Dedifferentiated amniotic fluid mesenchymal stem cell (primary cell): ENCODE data around the gene LRCH1.

Source experiments
- DNase-seq: peaks from one replicate; pipeline ENCODE4 v3.0.0-alpha.2; 2016; ENCODE audit errors: extremely low spot score

LRCH1 gene

DNA sequence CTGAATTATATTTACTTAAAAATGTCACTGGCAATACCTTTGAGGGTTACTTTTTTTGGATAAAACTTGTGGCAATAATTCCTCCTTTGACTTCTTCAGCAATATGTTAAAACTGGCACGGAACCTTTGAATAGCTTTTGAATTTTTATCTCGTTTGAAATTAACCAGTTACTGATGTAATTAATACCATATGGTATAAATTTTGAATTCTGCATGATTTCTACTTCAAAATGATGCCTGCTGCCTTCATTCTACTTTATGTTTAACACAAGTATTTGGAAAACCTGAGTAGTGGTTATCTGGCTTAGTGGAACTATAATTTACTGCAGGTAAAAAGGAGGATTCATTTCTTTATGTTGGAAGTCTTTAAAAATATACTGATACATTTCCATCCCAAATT lies 85.3 kb downstream of the LRCH1 start:
- DNase-seq, result no peak

DNA sequence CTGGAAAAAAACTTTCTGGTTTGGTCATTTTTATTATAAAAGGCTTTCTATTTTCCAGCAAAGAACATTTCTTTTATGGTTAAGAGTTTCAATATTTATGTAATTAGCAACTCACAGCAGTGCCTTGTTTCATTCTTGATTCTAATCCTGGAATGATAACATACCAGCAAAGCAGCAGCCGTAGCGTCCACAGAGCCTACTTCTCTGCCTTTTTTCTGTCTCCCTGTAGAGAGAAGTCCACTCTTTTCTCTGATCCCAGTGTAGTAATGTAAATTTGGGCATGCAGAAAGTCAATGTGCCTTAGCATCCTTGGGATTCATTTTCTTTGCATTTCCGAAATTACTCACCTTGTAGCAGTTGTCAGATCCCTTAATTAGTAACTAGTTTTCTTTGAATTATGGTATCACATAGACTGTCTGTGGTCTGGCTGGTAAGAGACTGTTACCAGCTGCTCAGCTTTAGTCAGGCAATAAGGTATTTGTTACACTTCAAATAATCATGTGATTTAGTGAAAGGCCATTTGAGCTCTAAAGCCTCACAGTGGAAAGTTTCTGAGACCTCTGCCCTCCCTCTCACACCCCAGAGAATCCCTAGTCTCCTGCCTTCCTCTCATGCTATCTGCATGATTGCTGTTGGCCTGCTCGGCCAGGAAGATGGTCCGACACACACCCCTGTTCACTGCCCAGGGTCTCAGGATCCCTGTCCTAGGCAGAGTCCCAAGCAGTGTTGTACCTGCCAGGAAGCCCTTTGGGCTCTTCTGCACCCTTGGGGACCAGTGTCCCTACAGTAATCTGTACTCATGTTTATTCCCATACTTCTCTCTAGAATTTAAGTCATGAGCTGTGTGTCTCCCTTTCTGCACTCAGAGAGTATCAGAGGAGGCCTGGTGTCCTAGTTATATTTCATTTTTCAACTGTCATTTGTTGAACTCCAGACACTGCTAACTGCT lies 86.3 kb downstream of the LRCH1 start:
- DNase-seq, result no peak

DNA sequence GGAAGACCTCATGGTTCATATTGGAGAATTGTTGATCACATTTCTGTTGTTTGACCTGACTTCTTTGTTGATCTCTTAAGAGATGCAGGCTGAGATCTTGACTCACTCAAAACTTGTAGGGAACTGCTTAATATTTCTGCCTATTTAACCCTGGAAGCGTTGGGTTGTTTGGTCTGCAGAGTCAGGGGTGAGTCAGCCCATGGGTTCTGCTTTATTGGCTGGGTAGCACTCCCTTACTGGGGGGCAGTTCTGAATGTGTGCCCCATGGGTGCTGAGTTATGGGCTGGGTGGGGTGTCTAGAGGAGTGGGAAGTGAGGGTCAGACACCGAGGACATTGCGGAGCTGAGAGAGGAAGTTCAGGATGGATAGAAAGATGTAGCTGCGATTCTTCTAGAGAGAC lies 87.9 kb downstream of the LRCH1 start:
- DNase-seq, result no peak

- peak; percentile 31 for DNase-seq
Measured at GRCh38 chr13:46641274-46642081, 88.5 kb downstream of the LRCH1 start.

DNA sequence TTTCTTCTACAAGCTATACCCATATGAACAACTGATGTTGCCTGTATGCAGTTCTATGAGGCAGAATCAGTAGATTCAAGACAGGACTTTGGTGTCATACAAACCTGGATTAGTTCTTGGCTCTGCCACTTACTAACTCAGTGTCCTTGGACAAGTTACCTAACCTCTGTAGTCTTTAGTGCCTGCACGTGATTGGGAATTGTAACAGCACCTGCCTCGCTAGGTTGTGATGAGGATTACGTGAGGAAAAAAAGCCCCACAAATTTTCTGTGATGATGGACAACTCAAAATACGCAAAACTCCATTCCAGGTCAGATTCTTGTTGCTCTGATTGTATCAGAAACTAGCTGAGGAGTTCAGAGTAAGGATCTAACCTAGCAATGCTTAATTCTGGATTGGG lies 89.3 kb downstream of the LRCH1 start:
- no peak for DNase-seq

GRCh38 chr13:46643165-46643777 lies 90.3 kb downstream of the LRCH1 start:
- DNase-seq, result no peak

GRCh38 chr13:46644816-46645215 lies 91.8 kb downstream of the LRCH1 start:
- no peak for DNase-seq

- DNase-seq, result no peak
Measured at GRCh38 chr13:46647512-46648065, 94.6 kb downstream of the LRCH1 start.

GRCh38 chr13:46648166-46648607 lies 95.2 kb downstream of the LRCH1 start:
- no peak for DNase-seq

GRCh38 chr13:46649816-46650215 lies 96.8 kb downstream of the LRCH1 start:
- no peak for DNase-seq

GRCh38 chr13:46654951-46655350 lies 102.0 kb downstream of the LRCH1 start:
- no peak for DNase-seq

GRCh38 chr13:46655377-46656180 lies 102.6 kb downstream of the LRCH1 start:
- DNase-seq, result no peak

- DNase-seq, result no peak
Measured at GRCh38 chr13:46656786-46657185, 103.8 kb downstream of the LRCH1 start.

DNA sequence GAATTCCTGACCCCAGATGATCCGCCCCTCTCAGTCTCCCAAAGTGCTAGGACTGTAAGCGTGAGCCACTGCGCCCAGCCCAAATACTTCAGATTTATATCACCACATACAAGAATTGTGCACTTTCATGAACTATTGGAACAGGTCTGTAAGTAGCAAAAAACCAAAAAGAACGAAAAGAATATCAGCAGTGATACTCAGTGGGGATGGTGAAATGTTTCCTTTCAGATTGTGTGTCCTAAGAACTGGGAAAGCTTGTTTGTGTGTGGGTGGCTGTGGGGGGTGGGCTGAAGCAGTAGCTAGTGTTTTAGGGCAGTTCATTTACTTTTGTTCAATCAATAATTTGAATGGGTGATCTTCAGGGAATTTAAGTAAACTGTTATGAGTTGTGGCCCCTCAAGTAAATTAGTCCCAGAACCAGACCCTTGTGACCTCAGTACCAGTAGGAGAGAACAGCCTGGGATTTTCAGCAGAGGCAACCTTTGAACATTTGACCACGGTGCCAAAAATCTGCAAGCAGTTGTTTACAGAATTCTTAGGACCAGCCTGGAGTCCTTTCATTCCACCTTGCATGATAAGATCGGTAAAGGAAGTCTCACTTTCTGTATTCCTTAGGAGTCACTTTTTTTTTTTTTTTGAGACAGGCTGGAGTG lies 106.6 kb downstream of the LRCH1 start:
- no peak for DNase-seq

DNA sequence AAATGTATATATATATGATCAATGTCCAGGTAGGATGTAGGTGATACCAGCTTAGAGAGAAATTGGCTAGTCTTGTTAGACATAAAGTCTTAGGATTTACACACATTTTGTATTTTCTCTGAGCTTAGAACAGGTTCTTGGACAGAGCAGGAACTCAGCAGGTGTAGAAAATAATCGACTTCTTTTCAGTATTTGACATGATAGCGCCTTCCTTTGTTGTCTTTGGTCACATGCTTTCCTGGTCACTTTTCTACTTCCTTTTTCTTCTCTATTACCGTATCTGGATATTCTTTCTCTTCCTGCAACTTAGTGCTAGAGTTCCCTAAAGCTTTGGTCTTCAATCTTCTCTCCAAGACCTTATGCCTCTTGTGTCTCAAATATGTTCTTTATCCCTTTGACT lies 107.4 kb downstream of the LRCH1 start:
- DNase-seq, result no peak

DNA sequence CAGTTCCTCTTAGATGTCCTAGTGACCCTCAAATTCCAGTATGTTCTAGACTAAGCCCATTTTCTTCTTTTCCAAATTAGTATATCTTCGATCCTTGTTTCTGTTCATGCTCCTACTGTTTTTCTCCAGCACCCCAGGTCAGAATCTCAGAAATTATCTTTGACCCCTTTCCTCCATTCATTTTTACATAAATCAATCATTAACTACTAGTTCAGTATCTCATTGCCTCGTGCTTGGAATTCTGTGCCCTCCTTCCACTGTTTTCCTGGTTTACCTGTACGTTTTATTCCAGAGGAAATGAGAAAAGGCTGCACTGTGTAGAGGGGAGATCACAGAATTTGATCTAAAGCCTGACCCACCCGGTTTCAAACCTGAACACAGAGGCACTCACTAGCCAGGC lies 107.9 kb downstream of the LRCH1 start:
- DNase-seq, result no peak

DNA sequence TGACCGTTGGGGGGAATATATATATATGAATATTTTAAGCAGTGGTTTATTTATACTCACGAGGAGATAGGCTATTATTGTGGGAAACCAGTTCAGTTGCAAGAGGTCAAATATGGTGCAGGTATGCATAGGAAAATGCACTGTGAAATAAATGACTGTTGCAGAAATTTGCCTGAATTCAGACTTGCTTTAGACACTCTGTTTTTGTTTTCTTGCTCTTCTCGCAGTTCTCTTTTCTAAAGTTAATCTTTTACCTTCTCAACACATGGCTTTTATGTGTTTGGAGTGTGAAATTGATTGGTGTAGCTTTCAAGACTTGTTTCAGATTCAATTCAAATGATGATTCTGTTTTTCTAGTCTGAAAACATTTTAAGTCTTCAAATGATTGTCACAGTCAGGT lies 109.7 kb downstream of the LRCH1 start:
- no peak for DNase-seq

DNA sequence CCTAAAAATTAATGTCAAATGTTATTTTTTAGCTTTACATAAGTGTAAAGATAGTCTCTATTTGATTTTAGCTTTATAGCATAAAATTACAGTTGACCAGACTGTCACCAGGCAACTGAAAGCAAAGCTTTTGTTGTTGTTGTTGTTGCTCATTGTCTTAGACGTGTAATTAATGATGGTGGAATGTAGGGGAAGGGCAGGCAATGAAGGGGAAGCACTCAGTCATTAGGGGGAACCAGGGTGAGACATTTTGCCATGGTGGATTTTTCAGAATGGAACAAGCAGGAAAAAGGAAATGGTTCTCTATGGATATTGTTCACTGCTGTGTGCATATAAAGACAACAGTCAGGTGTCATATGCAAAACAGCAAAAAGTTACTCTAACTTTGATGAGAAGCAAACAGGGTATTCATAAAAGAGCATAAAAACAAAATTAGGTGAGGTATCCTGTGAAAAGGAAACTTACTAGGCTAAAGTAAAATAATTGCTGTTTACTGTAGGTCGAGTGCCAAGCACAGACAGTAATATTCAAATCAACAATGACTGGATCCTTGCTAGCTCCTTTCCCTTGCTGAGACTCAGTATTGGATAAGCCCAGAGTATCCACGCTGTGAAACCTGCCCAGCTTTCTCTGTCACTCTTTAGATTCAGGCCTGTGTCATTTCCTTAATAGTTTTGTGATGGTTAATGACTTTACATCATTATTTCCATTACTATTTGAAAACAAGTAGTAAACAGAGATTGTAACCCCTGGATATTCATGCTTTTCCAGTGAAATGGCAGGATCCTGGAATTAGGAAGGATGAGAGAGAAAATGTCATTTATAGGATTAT lies 110.5 kb downstream of the LRCH1 start:
- DNase-seq, result no peak

- DNase-seq, result no peak
Measured at GRCh38 chr13:46664195-46664594, 111.2 kb downstream of the LRCH1 start.

- no peak for DNase-seq
Measured at GRCh38 chr13:46665248-46665632, 112.3 kb downstream of the LRCH1 start.
